ENCODE data around the gene FOSB. TPM values are rescaled to one million over a fixed set of nuclear protein-coding genes. Genes with fewer than 3 reads are reported as not detected.

FOSB gene
- 15.2 and 20.0 TPM in 2 replicates for total RNA-seq

GRCh38 chr19:45467456-45468158, at the start of gene FOSB:
FOSB (plus strand) TSS chr19:45467996; CDS start chr19:45468587, 591 bp downstream.

GRCh38 chr19:45423589-45424190, 44.1 kb upstream of the FOSB start, which contains the start of gene ERCC1:
ERCC1 (minus strand) TSS chr19:45423917; CDS start chr19:45423374, 543 bp downstream.

GRCh38 chr19:45498411-45499195, 30.8 kb downstream of the FOSB start, which contains the start of gene PPM1N:
PPM1N (plus strand) TSS chr19:45498443; CDS start chr19:45498473, 30 bp downstream.

GRCh38 chr19:45506989-45507871, 39.4 kb downstream of the FOSB start, which contains the start of gene VASP:
VASP (plus strand) TSS chr19:45507479; CDS start chr19:45507772, 293 bp downstream.

Other genes starting within 250 kb of the FOSB start
- gene EXOC3L2, start 222.6 kb upstream of the FOSB start, total RNA-seq = 0.13 TPM in 1 of 2 replicates, not detected in the other
- gene MARK4, start 216.7 kb upstream of the FOSB start, total RNA-seq = 10.8 and 41.7 TPM in 2 replicates
- gene CKM, start 145.1 kb upstream of the FOSB start, total RNA-seq = not detected in 2 replicates
- 1.3 and 2.2 TPM in 2 replicates for gene KLC3, start 127.2 kb upstream of the FOSB start, total RNA-seq
- gene ERCC2, start 97.4 kb upstream of the FOSB start, total RNA-seq = 34.6 and 46.6 TPM in 2 replicates
- gene PPP1R13L, start 62.9 kb upstream of the FOSB start, total RNA-seq = 23.8 and 31.1 TPM in 2 replicates
- gene POLR1G, start 61.4 kb upstream of the FOSB start, total RNA-seq = 6.0 and 24.6 TPM in 2 replicates
- 97.6 and 131 TPM in 2 replicates for gene ERCC1, start 44.1 kb upstream of the FOSB start, total RNA-seq
- 11.7 and 24.2 TPM in 2 replicates for gene RTN2, start 29.1 kb downstream of the FOSB start, total RNA-seq
- gene PPM1N, start 30.4 kb downstream of the FOSB start, total RNA-seq = 1.0 TPM in 1 of 2 replicates, not detected in the other
- 140 and 199 TPM in 2 replicates for gene VASP, start 39.5 kb downstream of the FOSB start, total RNA-seq
- gene OPA3, start 116.8 kb downstream of the FOSB start, total RNA-seq = 8.5 and 11.9 TPM in 2 replicates
- not detected in 2 replicates for gene GPR4, start 134.2 kb downstream of the FOSB start, total RNA-seq
- 16.4 and 17.9 TPM in 2 replicates for gene EML2, start 171.4 kb downstream of the FOSB start, total RNA-seq
- 0.51 TPM in 1 of 2 replicates, not detected in the other for gene GIPR, start 200.2 kb downstream of the FOSB start, total RNA-seq
- 134 and 228 TPM in 2 replicates for gene SNRPD2, start 224.0 kb downstream of the FOSB start, total RNA-seq
- 22.2 and 29.7 TPM in 2 replicates for gene QPCTL, start 224.7 kb downstream of the FOSB start, total RNA-seq